GM23338 (cell line): ENCODE measurements around the gene ADAM10.

Experiments used
- EZH2 ChIP-seq: fragments of 200-600 bp; sonication (generic); IDR thresholded peaks from one replicate; pipeline ENCODE4 v1.8.0; 2017; ENCODE audit warnings: antibody characterized with exemption, mild to moderate bottlenecking, low read depth; ENCODE audit not compliant: unreplicated experiment
- POLR2AphosphoS5 ChIP-seq: IDR thresholded peaks from 2 replicates; pipeline ENCODE4 v1.6.1; 2016; ENCODE audit warnings: antibody characterized with exemption, low read depth
- TF ChIP-seq, protein P1 (sequence below): IDR thresholded peaks from one replicate; pipeline ENCODE4 v1.6.1; 2018; ENCODE audit warnings: antibody characterized with exemption; ENCODE audit not compliant: unreplicated experiment
- TF ChIP-seq, protein P2 (sequence below), 2 experiments: fragments of 200-600 bp in 1 of 2; sonication (generic) in 1 of 2; conservative IDR thresholded peaks; 2 replicates each; pipeline versions ENCODE4 v1.5.1 to v1.6.1; 2016 to 2017; ENCODE audit warnings: antibody characterized with exemption in 2 of 2, low read depth in 2 of 2, mild to moderate bottlenecking in 2 of 2, moderate library complexity in 1 of 2

DNA sequence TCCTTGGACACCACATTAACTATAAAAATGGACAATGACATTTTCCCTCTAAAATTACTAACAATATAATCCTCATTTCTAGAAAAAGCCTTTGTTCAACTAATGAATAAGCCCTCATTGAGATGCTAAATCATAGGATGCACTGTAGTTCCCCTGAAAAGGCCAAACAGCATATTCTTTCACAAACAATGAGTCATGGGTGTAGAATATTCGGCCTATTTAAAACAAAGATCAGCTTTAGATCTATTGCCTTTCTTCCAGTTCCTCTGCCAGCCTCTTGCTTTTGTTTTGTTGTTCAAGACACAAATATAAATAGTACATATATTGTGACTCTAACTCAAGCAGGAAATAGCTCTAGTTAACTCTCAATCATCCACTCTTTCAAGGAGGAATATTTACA is 82.5 kb downstream of the ADAM10 start:
- TF ChIP-seq, protein P1, sequence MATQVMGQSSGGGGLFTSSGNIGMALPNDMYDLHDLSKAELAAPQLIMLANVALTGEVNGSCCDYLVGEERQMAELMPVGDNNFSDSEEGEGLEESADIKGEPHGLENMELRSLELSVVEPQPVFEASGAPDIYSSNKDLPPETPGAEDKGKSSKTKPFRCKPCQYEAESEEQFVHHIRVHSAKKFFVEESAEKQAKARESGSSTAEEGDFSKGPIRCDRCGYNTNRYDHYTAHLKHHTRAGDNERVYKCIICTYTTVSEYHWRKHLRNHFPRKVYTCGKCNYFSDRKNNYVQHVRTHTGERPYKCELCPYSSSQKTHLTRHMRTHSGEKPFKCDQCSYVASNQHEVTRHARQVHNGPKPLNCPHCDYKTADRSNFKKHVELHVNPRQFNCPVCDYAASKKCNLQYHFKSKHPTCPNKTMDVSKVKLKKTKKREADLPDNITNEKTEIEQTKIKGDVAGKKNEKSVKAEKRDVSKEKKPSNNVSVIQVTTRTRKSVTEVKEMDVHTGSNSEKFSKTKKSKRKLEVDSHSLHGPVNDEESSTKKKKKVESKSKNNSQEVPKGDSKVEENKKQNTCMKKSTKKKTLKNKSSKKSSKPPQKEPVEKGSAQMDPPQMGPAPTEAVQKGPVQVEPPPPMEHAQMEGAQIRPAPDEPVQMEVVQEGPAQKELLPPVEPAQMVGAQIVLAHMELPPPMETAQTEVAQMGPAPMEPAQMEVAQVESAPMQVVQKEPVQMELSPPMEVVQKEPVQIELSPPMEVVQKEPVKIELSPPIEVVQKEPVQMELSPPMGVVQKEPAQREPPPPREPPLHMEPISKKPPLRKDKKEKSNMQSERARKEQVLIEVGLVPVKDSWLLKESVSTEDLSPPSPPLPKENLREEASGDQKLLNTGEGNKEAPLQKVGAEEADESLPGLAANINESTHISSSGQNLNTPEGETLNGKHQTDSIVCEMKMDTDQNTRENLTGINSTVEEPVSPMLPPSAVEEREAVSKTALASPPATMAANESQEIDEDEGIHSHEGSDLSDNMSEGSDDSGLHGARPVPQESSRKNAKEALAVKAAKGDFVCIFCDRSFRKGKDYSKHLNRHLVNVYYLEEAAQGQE: no peak
- TF ChIP-seq, protein P2, sequence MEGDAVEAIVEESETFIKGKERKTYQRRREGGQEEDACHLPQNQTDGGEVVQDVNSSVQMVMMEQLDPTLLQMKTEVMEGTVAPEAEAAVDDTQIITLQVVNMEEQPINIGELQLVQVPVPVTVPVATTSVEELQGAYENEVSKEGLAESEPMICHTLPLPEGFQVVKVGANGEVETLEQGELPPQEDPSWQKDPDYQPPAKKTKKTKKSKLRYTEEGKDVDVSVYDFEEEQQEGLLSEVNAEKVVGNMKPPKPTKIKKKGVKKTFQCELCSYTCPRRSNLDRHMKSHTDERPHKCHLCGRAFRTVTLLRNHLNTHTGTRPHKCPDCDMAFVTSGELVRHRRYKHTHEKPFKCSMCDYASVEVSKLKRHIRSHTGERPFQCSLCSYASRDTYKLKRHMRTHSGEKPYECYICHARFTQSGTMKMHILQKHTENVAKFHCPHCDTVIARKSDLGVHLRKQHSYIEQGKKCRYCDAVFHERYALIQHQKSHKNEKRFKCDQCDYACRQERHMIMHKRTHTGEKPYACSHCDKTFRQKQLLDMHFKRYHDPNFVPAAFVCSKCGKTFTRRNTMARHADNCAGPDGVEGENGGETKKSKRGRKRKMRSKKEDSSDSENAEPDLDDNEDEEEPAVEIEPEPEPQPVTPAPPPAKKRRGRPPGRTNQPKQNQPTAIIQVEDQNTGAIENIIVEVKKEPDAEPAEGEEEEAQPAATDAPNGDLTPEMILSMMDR (conservative IDR thresholded peaks at IDR 0.05; ENCODE audit: low read depth in 2 of 2): no peak
- no peak for TF ChIP-seq POLR2AphosphoS5
- TF ChIP-seq EZH2: no peak
